VCaP (cell line): ENCODE data around the gene USPL1.

ENCODE experiments used
- H3K27ac ChIP-seq: fragments of 450-650 bp; 2 replicates; pipeline ENCODE4 v1.5.1; 2017
- CTCF ChIP-seq: fragments of 450-650 bp; conservative IDR thresholded peaks from 2 replicates; pipeline ENCODE4 v1.5.1; 2017; ENCODE audit warnings: mild to moderate bottlenecking, moderate library complexity

Gene USPL1

DNA sequence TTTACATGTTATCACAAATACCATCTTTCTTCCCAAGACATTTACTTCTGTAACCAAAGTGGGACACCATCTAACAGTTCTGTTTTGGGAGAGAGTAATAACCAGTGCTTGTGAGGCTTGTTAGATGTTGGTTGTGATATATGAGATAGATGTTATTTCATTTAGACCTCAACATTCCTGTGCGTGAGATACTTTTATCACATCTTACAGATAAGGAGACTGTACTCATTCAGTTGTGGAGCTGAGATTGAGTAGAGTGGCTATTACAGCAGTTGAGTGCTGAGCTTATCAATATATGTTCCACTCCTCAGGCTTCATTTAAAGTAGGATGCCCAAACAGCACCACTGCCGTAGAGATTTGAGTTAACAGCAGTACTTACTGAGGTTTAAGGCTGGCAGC, 43.1 kb downstream of the USPL1 start:
- no peak overlapping the region for H3K27ac ChIP-seq
- TF ChIP-seq CTCF = no peak

DNA sequence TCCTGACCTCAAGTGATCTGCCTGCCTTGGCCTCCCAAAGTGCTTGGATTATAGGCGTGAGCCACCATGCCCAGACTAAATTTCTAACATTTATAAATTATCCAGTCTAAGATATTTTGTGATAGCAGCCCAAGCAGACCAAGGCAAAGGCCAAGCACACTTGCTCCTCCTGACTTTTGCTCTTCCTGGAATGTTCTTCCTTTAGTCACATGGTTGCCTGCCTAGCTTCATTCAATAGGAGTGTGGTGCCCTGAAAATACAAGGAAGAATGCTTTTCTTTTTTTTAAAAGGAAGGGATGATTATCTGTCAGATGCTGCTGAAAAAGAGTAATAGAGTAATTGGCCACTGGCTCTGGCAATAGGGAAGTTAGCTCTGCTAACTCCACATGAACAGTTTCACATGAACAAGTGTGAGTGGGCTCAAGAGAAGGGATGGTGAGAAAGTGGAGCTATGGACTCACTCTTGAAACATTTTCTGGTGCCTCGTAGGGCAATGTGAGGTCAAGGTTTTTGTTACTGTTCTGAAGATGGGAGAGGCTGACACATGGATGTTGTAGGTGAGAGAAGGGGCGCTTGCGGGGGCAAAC, 47.1 kb downstream of the USPL1 start:
- no peak overlapping the region for H3K27ac ChIP-seq
- TF ChIP-seq CTCF = no peak

DNA sequence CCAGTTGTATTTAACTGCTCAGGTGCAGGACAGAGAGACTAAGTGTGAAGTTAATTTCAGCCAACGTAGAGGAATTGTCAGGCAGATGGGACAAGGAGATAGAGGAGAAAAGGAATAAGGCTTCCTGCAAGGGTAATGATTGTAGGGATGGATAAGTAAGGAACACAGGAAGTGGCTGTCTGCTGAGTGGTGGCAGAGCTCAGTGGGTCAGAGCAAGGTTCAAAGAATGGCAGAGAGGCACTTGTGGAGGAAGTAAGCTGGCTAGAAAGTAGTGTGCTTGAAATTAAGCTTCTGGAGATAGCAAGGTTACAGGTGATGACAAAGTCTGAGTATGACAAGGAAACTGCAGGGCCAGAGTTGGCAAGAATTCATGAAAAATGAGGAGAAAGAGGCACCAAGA, 47.9 kb downstream of the USPL1 start:
- H3K27ac ChIP-seq = no peak overlapping the region
- TF ChIP-seq CTCF = no peak

DNA sequence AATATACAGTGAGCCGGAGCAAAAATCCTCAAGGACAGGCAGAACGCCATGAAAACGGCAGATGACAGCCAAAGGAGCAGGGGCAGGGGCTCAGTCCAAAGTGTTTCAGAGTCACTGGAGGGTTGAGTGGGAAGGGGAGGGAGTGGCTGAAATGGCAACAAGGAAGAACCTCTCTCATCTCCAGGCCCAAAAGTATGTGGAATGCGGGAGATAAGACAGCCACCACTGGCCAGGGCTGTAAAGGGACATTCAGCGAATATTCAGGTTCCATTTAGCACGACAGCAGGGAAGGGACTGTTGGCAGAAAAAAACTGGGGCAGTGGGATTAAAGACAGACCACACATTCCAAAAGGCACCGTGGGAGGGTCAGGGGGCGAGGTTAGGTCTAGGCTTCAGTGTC, 48.4 kb downstream of the USPL1 start:
- no peak for TF ChIP-seq CTCF
- no peak overlapping the region for H3K27ac ChIP-seq

DNA sequence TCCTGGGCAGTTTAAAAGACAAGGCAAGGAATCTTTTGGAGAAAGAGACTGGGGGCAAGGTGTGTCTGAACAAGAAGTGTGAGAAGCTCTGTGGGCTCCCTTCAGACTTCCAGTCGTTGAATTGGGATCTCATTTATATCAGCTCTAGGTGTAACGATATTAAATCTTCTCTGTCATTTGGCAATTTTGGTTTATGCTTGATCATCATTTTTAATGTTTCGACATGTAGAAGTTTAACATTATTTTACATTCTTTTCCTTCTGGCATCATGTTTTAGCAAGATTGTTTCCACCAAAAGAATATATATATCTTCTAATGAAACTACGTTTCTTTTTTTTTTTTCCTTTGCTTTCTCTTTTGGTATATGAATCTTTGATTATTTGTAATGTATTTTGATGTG, 49.3 kb downstream of the USPL1 start:
- H3K27ac ChIP-seq = no peak overlapping the region
- no peak for TF ChIP-seq CTCF

DNA sequence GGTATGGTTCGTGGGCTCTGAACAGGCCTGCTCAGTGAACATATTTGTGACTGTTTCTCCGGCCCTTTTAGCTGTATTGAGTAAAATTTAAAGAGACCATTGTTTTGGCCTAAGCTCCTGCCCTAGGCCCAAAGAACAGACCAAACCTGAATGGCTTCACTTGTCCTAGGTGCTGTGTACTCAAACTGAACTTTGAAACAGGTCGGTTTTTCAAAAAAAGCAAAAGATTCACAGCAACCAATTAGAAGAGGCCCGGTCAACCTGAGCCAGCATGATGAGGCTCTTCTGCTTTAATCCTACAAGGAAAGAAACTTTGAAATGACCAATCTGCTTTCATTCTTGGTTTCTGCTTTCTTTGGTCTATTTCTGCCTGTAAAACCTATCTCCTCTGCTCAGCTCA, 50.6 kb downstream of the USPL1 start:
- no peak overlapping the region for H3K27ac ChIP-seq
- no peak for TF ChIP-seq CTCF

GRCh38 chr13:30671271-30671815, 53.6 kb downstream of the USPL1 start:
- H3K27ac ChIP-seq = no peak overlapping the region
- TF ChIP-seq CTCF = no peak
